SW 1271 (cell line): Measurements from ENCODE around the gene STS.

ENCODE experiments used
- DNase-seq, 2 experiments: peaks; one replicate each; lab custom pipeline; 2025; lab: John Stamatoyannopoulos, UW

STS gene

GRCh38 chrX:7147413-7147977 lies at the start of gene STS:
Gene STS, plus strand, starts transcription at chrX:7147712. Its CDS starts 105,488 bp downstream, at chrX:7253200.
- no peak for DNase-seq

- DNase-seq = no peak
Measured at GRCh38 chrX:7100022-7100421, 47.5 kb upstream of the STS start.

GRCh38 chrX:7102119-7102518 lies 45.4 kb upstream of the STS start:
- DNase-seq = no peak

- DNase-seq = no peak
Measured at GRCh38 chrX:7106649-7107048, 40.9 kb upstream of the STS start.

- no peak for DNase-seq
Measured at GRCh38 chrX:7108030-7108429, 39.5 kb upstream of the STS start.

GRCh38 chrX:7109049-7109531 lies 38.4 kb upstream of the STS start:
- no peak for DNase-seq

- no peak for DNase-seq
Measured at GRCh38 chrX:7109838-7110793, 37.4 kb upstream of the STS start.

GRCh38 chrX:7110821-7111276 lies 36.7 kb upstream of the STS start:
- peak in 1 of 2 experiments; percentile 0 for DNase-seq

- DNase-seq = no peak
Measured at GRCh38 chrX:7111518-7111917, 36.0 kb upstream of the STS start.

- no peak for DNase-seq
Measured at GRCh38 chrX:7112071-7112470, 35.4 kb upstream of the STS start.

- DNase-seq = no peak
Measured at GRCh38 chrX:7115557-7115956, 32.0 kb upstream of the STS start.

- DNase-seq = no peak
Measured at GRCh38 chrX:7116081-7116480, 31.4 kb upstream of the STS start.

GRCh38 chrX:7117587-7117986 lies 29.9 kb upstream of the STS start:
- no peak for DNase-seq

GRCh38 chrX:7119950-7120877 lies 27.3 kb upstream of the STS start:
- DNase-seq = no peak

- no peak for DNase-seq
Measured at GRCh38 chrX:7120878-7121219, 26.7 kb upstream of the STS start.

- DNase-seq = no peak
Measured at GRCh38 chrX:7127056-7127455, 20.5 kb upstream of the STS start.

GRCh38 chrX:7131621-7132020 lies 15.9 kb upstream of the STS start:
- DNase-seq = no peak

- peak in 1 of 2 experiments; percentile 30 for DNase-seq
Measured at GRCh38 chrX:7132335-7133049, 15.0 kb upstream of the STS start.

- DNase-seq = no peak
Measured at GRCh38 chrX:7133050-7133440, 14.5 kb upstream of the STS start.

GRCh38 chrX:7134981-7135380 lies 12.5 kb upstream of the STS start:
- DNase-seq = no peak
